A549 (cell line): Measurements from ENCODE around the gene MED9. TPM values are rescaled to one million over a fixed set of nuclear protein-coding genes. Genes with fewer than 3 reads are reported as not detected.

ENCODE experiments used
- ATAC-seq, 2 experiments: fragments of 200-7000 bp in 1 of 2; fragments of >200 bp in 1 of 2; cut with Nextera tagmentation in 1 of 2; cut with Tn5 transposase in 1 of 2; 3 replicates each; pipeline versions ENCODE4 v1.8.0 to v1.9.1; 2018 to 2020; ENCODE audit warnings: mild to moderate bottlenecking in 1 of 2, moderate library complexity in 1 of 2
- CTCF ChIA-PET: fragments of 300-600 bp; sonication (Branson Sonifier 250); formaldehyde crosslinking; extraction: SDS; loops from one replicate; lab custom pipeline; 2021; ENCODE audit warnings: antibody characterized with exemption, inconsistent platforms; lab: Yijun Ruan, JAX
- POLR2A ChIA-PET: fragments of 350-600 bp; formaldehyde crosslinking; extraction: SDS; loops from one replicate; lab custom pipeline; 2021; ENCODE audit warnings: antibody characterized with exemption, inconsistent platforms; lab: Yijun Ruan, JAX
- DNase-seq, 2 experiments: peaks; one replicate each; pipeline versions ENCODE4 v3.0.0 to v3.0.0-alpha.2; 2011 to 2016; ENCODE audit warnings: low read depth in 1 of 2, low spot score in 1 of 2
- FAIRE-seq: peaks from 2 replicates; lab custom pipeline; 2011; peaks lifted over from hg19 to GRCh38; lab: Jason Lieb, UNC
- H3K27ac ChIP-seq, 2 experiments: fragments of >200 bp; sonication (Bioruptor Twin); formaldehyde crosslinking; 3 replicates each; pipeline ENCODE4 v1.5.1; 2016 to 2017
- H3K4me1 ChIP-seq: fragments of >200 bp; sonication (Bioruptor Twin); formaldehyde crosslinking; 3 replicates; pipeline ENCODE4 v1.6.1; 2016
- H3K4me2 ChIP-seq: fragments of >200 bp; sonication (Bioruptor Twin); formaldehyde crosslinking; 3 replicates; pipeline ENCODE4 v1.6.1; 2016
- H3K4me3 ChIP-seq: fragments of >200 bp; sonication (Bioruptor Twin); formaldehyde crosslinking; 3 replicates; pipeline ENCODE4 v1.5.1; 2016
- H3K9me3 ChIP-seq: fragments of >200 bp; sonication (Bioruptor Twin); formaldehyde crosslinking; 3 replicates; pipeline ENCODE4 v1.6.1; 2016
- BCL3 ChIP-seq: fragments of >200 bp; sonication (Bioruptor Twin); formaldehyde crosslinking; IDR thresholded peaks from 3 replicates; pipeline ENCODE4 v1.6.1; 2016
- BHLHE40 ChIP-seq: IDR thresholded peaks from 2 replicates; pipeline ENCODE4 v1.6.1; 2012; ENCODE audit warnings: low read depth, low read length, inconsistent platforms
- CBX8 ChIP-seq: fragments of 200-600 bp; sonication (generic); IDR thresholded peaks from 2 replicates; pipeline ENCODE4 v1.6.1; 2016
- CEBPB ChIP-seq, 2 experiments: fragments of >200 bp in 1 of 2; sonication (Bioruptor Twin) in 1 of 2; formaldehyde crosslinking in 1 of 2; IDR thresholded peaks; 2 replicates each; pipeline ENCODE4 v1.6.1; 2012 to 2016
- CHD2 ChIP-seq: fragments of 150-350 bp; IDR thresholded peaks from 2 replicates; pipeline ENCODE4 v1.6.1; 2014; ENCODE audit warnings: low read length; ENCODE audit not compliant: partially characterized antibody
- EHMT2 ChIP-seq: fragments of 200-600 bp; sonication (generic); IDR thresholded peaks from 2 replicates; pipeline ENCODE4 v1.6.1; 2016; ENCODE audit warnings: antibody characterized with exemption, low read depth, mild to moderate bottlenecking, moderate library complexity
- EP300 ChIP-seq, 2 experiments: fragments of >200 bp; sonication (Bioruptor Twin); formaldehyde crosslinking; IDR thresholded peaks; 2 replicates in 1 of 2; 3 replicates in 1 of 2; pipeline ENCODE4 v1.6.1; 2016 to 2017
- FOSL2 ChIP-seq, 2 experiments: fragments of 450-650 bp in 1 of 2; fragments of >200 bp in 1 of 2; sonication (Bioruptor Twin) in 1 of 2; formaldehyde crosslinking; IDR thresholded peaks; 2 replicates each; pipeline versions ENCODE4 v1.5.0 to v1.6.1; 2016 to 2020; ENCODE audit warnings: mild to moderate bottlenecking in 1 of 2, moderate library complexity in 1 of 2
- GATA3 ChIP-seq: IDR thresholded peaks from 2 replicates; pipeline ENCODE4 v1.6.1; 2012; ENCODE audit warnings: borderline replicate concordance
- HES2 ChIP-seq: fragments of >200 bp; sonication (Bioruptor Twin); formaldehyde crosslinking; IDR thresholded peaks from 2 replicates; pipeline ENCODE4 v1.6.1; 2016
- HEYL ChIP-seq: fragments of 250-450 bp; sonication (Bioruptor Pico); IDR thresholded peaks from 2 replicates; pipeline ENCODE4 v1.8.0; 2021; ENCODE audit warnings: mild to moderate bottlenecking, moderate library complexity
- HOXA7 ChIP-seq: fragments of 250-450 bp; sonication (Bioruptor Pico); IDR thresholded peaks from 2 replicates; pipeline ENCODE4 v1.5.0; 2020; ENCODE audit warnings: mild to moderate bottlenecking, moderate library complexity
- JUN ChIP-seq, 2 experiments: fragments of >200 bp; sonication (Bioruptor Twin); formaldehyde crosslinking; IDR thresholded peaks; 2 replicates in 1 of 2; 3 replicates in 1 of 2; pipeline ENCODE4 v1.6.1; 2016 to 2017
- NFE2L2 ChIP-seq: fragments of 150-350 bp; conservative IDR thresholded peaks from 2 replicates; pipeline ENCODE4 v1.6.1; 2014; ENCODE audit warnings: low read length
- NPAS2 ChIP-seq: fragments of 250-450 bp; sonication (Bioruptor Pico); IDR thresholded peaks from 2 replicates; pipeline ENCODE4 v1.8.0; 2022; ENCODE audit warnings: mild to moderate bottlenecking, moderate library complexity, borderline replicate concordance
- PHF8 ChIP-seq: fragments of 200-600 bp; sonication (generic); IDR thresholded peaks from 2 replicates; pipeline ENCODE4 v1.6.1; 2016; ENCODE audit warnings: low read depth, mild to moderate bottlenecking, antibody characterized with exemption, moderate library complexity, borderline replicate concordance
- POLR2A ChIP-seq: IDR thresholded peaks from 2 replicates; pipeline ENCODE4 v1.6.1; 2012; ENCODE audit warnings: mild to moderate bottlenecking, low read length
- POLR2AphosphoS2 ChIP-seq: conservative IDR thresholded peaks from 2 replicates; pipeline ENCODE4 v1.6.1; 2012; ENCODE audit warnings: low read length, improper control_type of control experiment, inconsistent platforms
- RNF2 ChIP-seq: fragments of 200-600 bp; sonication (generic); IDR thresholded peaks from 2 replicates; pipeline ENCODE4 v1.6.1; 2016; ENCODE audit warnings: low read depth, mild to moderate bottlenecking, antibody characterized with exemption, moderate library complexity, borderline replicate concordance
- SMC3 ChIP-seq: fragments of >200 bp; sonication (Bioruptor Twin); formaldehyde crosslinking; IDR thresholded peaks from 3 replicates; pipeline ENCODE4 v1.6.1; 2018; ENCODE audit warnings: inconsistent platforms
- TFCP2L1 ChIP-seq: fragments of 250-450 bp; sonication (Bioruptor Pico); IDR thresholded peaks from 2 replicates; pipeline ENCODE4 v1.5.0; 2021; ENCODE audit warnings: mild to moderate bottlenecking
- ZNF302 ChIP-seq: fragments of 250-450 bp; sonication (Bioruptor Pico); IDR thresholded peaks from 2 replicates; pipeline ENCODE4 v1.9.0; 2021; ENCODE audit warnings: inconsistent platforms, mild to moderate bottlenecking, moderate library complexity
- WGBS: methylation state at CpG from one replicate; pipeline ENCODE4 v1.1.6; 2017; ENCODE audit errors: missing lambda C conversion rate; 5-methylcytosine and 5-hydroxymethylcytosine counted together
- polyA plus RNA-seq, 4 experiments: library from polyadenylated mRNA; depleted of rRNA in 3 of 4; stranded (reverse); fragments of >200 nt; fragmentation: RNase III in 1 of 4; extraction: RNeasy Plus Mini Kit Qiagen cat#74134 plus additional on column Dnase treatment in 1 of 4; gene quantifications; 2 replicates in 3 of 4; 3 replicates in 1 of 4; pipeline ENCODE4 v1.2.3, GENCODE V29; 2011 to 2017
- TF ChIP-seq, protein P1 (sequence below): fragments of 250-450 bp; sonication (Bioruptor Pico); IDR thresholded peaks from 2 replicates; pipeline ENCODE4 v1.5.0; 2021; ENCODE audit warnings: mild to moderate bottlenecking, moderate library complexity, borderline replicate concordance
- TF ChIP-seq, protein P2 (sequence below): fragments of 450-650 bp; IDR thresholded peaks from 2 replicates; pipeline ENCODE4 v1.6.1; 2014; ENCODE audit warnings: antibody characterized with exemption
- TF ChIP-seq, protein P3 (sequence below): IDR thresholded peaks from 2 replicates; pipeline ENCODE4 v1.6.1; 2012
- TF ChIP-seq, protein P4 (sequence below): fragments of 200-600 bp; sonication (generic); IDR thresholded peaks from 2 replicates; pipeline ENCODE4 v1.6.1; 2016; ENCODE audit warnings: antibody characterized with exemption, mild to moderate bottlenecking, moderate library complexity

The MED9 gene
- polyA plus RNA-seq, 2 of the 4 experiments (the other 2 are of a cell fraction) = 15.2 to 17.4 TPM

DNA sequence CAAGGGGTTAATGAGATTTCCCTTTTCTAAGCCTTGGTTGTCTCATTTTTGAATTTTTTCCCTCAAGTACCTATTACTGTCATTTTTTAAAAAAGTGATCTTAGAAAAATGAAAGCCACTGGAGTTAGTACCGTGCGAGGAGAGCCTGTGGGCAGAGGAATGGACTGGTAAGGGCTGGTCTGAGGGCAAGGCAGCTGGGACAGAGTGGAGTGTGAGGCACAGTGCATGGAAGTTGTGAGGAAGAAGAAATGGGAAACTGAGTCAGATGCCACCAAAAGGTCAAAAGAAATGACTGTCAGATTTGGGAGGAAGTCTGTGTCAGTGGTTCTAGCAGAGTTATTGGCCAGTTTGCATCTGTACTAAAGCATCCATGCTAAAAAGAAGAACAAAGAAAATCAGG, 11.2 kb downstream of the MED9 start:
- Histone ChIP-seq H3K4me3 (no peak overlapping the region), H3K4me1 (no peaks in the 10 kb centered on the region), H3K27ac (no peak overlapping the region), H3K9me3 (no peaks in the 10 kb centered on the region), H3K4me2 (no peak overlapping the region)
- ChIA-PET POLR2A (no interaction called here), CTCF (interaction anchor here (4.1 kb wide), 1 partner anchor 82 kb away, joined by 25 read pairs; no protein-coding TSS in a partner anchor)
- WGBS = 90% methylated on average over 2 of the region's 2 CpGs
- TF ChIP-seq ZNF302 (CRISPR knock-in tag) = no peak
- TF ChIP-seq CBX8 = no peak
- TF ChIP-seq EP300 (IDR thresholded peaks at IDR 0.05) = no peak
- TF ChIP-seq BCL3 = no peak
- TF ChIP-seq CHD2 = no peak
- TF ChIP-seq POLR2A = no peak
- FAIRE-seq = no peak
- no peak for ATAC-seq
- DNase-seq = no peak

GRCh38 chr17:17491031-17491471, 14.3 kb downstream of the MED9 start:
- POLR2A ChIA-PET = no interaction called here
- no peak for DNase-seq
- H3K9me3 ChIP-seq = no peaks in the 10 kb centered on the region
- H3K4me1 ChIP-seq = no peaks in the 10 kb centered on the region
- CTCF ChIA-PET = interaction anchor here (0.8 to 4.1 kb wide), 10 partner anchors 10 to 174 kb away, joined by 3 to 25 read pairs (median 6); no protein-coding TSS in a partner anchor
- no peak overlapping the region for H3K4me2 ChIP-seq
- FAIRE-seq = no peak
- no peak for ATAC-seq
- 85% methylated on average over 10 of the region's 10 CpGs for WGBS
- no peak overlapping the region; a peak in 1 of 6 replicates for H3K27ac ChIP-seq
- no peak for TF ChIP-seq NPAS2 (CRISPR knock-in tag)
- TF ChIP-seq TFCP2L1 (CRISPR knock-in tag) = no peak
- TF ChIP-seq HES2 = no peak
- no peak for TF ChIP-seq PHF8
- no peak for TF ChIP-seq FOSL2 (IDR thresholded peaks at IDR 0.05)
- no peak for TF ChIP-seq FOSL2 (CRISPR knock-in tag; IDR thresholded peaks at IDR 0.05)
- no peak for TF ChIP-seq BHLHE40
- TF ChIP-seq, protein P1, sequence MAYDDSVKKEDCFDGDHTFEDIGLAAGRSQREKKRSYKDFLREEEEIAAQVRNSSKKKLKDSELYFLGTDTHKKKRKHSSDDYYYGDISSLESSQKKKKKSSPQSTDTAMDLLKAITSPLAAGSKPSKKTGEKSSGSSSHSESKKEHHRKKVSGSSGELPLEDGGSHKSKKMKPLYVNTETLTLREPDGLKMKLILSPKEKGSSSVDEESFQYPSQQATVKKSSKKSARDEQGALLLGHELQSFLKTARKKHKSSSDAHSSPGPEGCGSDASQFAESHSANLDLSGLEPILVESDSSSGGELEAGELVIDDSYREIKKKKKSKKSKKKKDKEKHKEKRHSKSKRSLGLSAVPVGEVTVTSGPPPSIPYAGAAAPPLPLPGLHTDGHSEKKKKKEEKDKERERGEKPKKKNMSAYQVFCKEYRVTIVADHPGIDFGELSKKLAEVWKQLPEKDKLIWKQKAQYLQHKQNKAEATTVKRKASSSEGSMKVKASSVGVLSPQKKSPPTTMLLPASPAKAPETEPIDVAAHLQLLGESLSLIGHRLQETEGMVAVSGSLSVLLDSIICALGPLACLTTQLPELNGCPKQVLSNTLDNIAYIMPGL (CRISPR knock-in tag) = no peak
- no peak overlapping the region for H3K4me3 ChIP-seq

- Histone ChIP-seq H3K9me3 (no peaks in the 10 kb centered on the region), H3K4me3 (no peak overlapping the region), H3K4me1 (no peaks in the 10 kb centered on the region), H3K4me2 (no peak overlapping the region), H3K27ac (no peak overlapping the region; a peak in 1 of 6 replicates)
- FAIRE-seq (no peak), ATAC-seq (no peak), DNase-seq (no peak)
- WGBS = 89% methylated on average over 17 of the region's 17 CpGs
- ChIA-PET POLR2A (no interaction called here), CTCF (interaction anchor here (0.8 to 4.1 kb wide), 10 partner anchors 11 to 175 kb away, joined by 3 to 25 read pairs (median 6); no protein-coding TSS in a partner anchor)
- TF ChIP-seq CEBPB (IDR thresholded peaks at IDR 0.05) (no peak), NFE2L2 (no peak), HEYL (CRISPR knock-in tag) (no peak), EHMT2 (no peak), PHF8 (no peak), POLR2AphosphoS2 (no peak), POLR2A (no peak), HOXA7 (CRISPR knock-in tag) (no peak), RNF2 (no peak), GATA3 (no peak), HES2 (no peak), SMC3 (no peak), JUN (IDR thresholded peaks at IDR 0.05) (no peak), ZNF302 (CRISPR knock-in tag) (no peak)
- TF ChIP-seq, protein P2, sequence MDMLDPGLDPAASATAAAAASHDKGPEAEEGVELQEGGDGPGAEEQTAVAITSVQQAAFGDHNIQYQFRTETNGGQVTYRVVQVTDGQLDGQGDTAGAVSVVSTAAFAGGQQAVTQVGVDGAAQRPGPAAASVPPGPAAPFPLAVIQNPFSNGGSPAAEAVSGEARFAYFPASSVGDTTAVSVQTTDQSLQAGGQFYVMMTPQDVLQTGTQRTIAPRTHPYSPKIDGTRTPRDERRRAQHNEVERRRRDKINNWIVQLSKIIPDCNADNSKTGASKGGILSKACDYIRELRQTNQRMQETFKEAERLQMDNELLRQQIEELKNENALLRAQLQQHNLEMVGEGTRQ = no peak
- TF ChIP-seq, protein P3, sequence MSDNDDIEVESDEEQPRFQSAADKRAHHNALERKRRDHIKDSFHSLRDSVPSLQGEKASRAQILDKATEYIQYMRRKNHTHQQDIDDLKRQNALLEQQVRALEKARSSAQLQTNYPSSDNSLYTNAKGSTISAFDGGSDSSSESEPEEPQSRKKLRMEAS = no peak
- TF ChIP-seq, protein P4, sequence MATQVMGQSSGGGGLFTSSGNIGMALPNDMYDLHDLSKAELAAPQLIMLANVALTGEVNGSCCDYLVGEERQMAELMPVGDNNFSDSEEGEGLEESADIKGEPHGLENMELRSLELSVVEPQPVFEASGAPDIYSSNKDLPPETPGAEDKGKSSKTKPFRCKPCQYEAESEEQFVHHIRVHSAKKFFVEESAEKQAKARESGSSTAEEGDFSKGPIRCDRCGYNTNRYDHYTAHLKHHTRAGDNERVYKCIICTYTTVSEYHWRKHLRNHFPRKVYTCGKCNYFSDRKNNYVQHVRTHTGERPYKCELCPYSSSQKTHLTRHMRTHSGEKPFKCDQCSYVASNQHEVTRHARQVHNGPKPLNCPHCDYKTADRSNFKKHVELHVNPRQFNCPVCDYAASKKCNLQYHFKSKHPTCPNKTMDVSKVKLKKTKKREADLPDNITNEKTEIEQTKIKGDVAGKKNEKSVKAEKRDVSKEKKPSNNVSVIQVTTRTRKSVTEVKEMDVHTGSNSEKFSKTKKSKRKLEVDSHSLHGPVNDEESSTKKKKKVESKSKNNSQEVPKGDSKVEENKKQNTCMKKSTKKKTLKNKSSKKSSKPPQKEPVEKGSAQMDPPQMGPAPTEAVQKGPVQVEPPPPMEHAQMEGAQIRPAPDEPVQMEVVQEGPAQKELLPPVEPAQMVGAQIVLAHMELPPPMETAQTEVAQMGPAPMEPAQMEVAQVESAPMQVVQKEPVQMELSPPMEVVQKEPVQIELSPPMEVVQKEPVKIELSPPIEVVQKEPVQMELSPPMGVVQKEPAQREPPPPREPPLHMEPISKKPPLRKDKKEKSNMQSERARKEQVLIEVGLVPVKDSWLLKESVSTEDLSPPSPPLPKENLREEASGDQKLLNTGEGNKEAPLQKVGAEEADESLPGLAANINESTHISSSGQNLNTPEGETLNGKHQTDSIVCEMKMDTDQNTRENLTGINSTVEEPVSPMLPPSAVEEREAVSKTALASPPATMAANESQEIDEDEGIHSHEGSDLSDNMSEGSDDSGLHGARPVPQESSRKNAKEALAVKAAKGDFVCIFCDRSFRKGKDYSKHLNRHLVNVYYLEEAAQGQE = no peak
Observed at GRCh38 chr17:17491546-17491988, 14.8 kb downstream of the MED9 start.
